K562 (cell line): ENCODE measurements around the gene PRM2. TPM values are rescaled to one million over a fixed set of nuclear protein-coding genes. Genes with fewer than 3 reads are reported as not detected.
A peak's percentile ranks its signal among the peaks of the same experiment; 100 is the strongest.

Experiments
- ASH1L ChIP-seq: fragments of 450-650 bp; IDR thresholded peaks from 2 replicates; pipeline ENCODE4 v1.6.1; 2018; ENCODE audit warnings: borderline replicate concordance, mild to moderate bottlenecking, low read depth; ENCODE audit not compliant: partially characterized antibody
- CCAR2 ChIP-seq: fragments of 200-400 bp; formaldehyde crosslinking; IDR thresholded peaks from 2 replicates; pipeline ENCODE4 v1.6.1; 2017; ENCODE audit warnings: mild to moderate bottlenecking, low read depth, low read length
- EP300 ChIP-seq: IDR thresholded peaks from 2 replicates; pipeline ENCODE4 v1.6.1; 2012; ENCODE audit warnings: low read length, improper control_type of control experiment
- FOSL1 ChIP-seq: fragments of 200-800 bp; sonication (Bioruptor generic); conservative IDR thresholded peaks from 2 replicates; pipeline ENCODE4 v1.6.1; 2016; ENCODE audit warnings: missing genetic modification characterization, missing compliant biosample characterization
- HLTF ChIP-seq: fragments of 450-650 bp; IDR thresholded peaks from 2 replicates; pipeline ENCODE4 v1.6.1; 2016
- HMGN3 ChIP-seq: IDR thresholded peaks from 2 replicates; pipeline ENCODE4 v1.6.1; 2011; ENCODE audit warnings: borderline replicate concordance, low read depth, mild to moderate bottlenecking, mixed read lengths, low read length; ENCODE audit not compliant: insufficient read length; ENCODE audit errors: extremely low read depth
- HNRNPL ChIP-seq: fragments of 200-400 bp; formaldehyde crosslinking; IDR thresholded peaks from 2 replicates; pipeline ENCODE4 v1.6.1; 2017; ENCODE audit warnings: low read depth, mild to moderate bottlenecking, low read length
- MIER1 ChIP-seq: fragments of 450-650 bp; IDR thresholded peaks from 2 replicates; pipeline ENCODE4 v1.6.1; 2016; ENCODE audit warnings: antibody characterized with exemption, mild to moderate bottlenecking, low read depth
- MTA2 ChIP-seq: fragments of 450-650 bp; IDR thresholded peaks from 2 replicates; pipeline ENCODE4 v1.6.1; 2016; ENCODE audit warnings: low read depth
- RHOXF2B ChIP-seq: fragments of 250-450 bp; sonication (Bioruptor Pico); conservative IDR thresholded peaks from 2 replicates; pipeline ENCODE4 v1.5.1; 2021
- SPI1 ChIP-seq: IDR thresholded peaks from 2 replicates; pipeline ENCODE4 v1.6.1; 2011; ENCODE audit warnings: low read depth, low read length, control low read depth, borderline replicate concordance
- SUPT5H ChIP-seq: fragments of 450-650 bp; IDR thresholded peaks from 2 replicates; pipeline ENCODE4 v1.6.1; 2016
- ZBTB5 ChIP-seq: fragments of 450-650 bp; IDR thresholded peaks from 2 replicates; pipeline ENCODE4 v1.6.1; 2017; ENCODE audit warnings: antibody characterized with exemption
- ZC3H4 ChIP-seq: sonication (generic); formaldehyde crosslinking; IDR thresholded peaks from 2 replicates; pipeline ENCODE4 v1.9.0; 2021; ENCODE audit warnings: missing genetic modification reagents, borderline replicate concordance
- ZKSCAN3 ChIP-seq: fragments of 250-450 bp; sonication (Bioruptor Pico); IDR thresholded peaks from 2 replicates; pipeline ENCODE4 v1.4.0; 2020
- ZMIZ1 ChIP-seq, 2 experiments: fragments of 150-350 bp in 1 of 2; IDR thresholded peaks; 2 replicates each; pipeline ENCODE4 v1.6.1; 2012 to 2016; ENCODE audit warnings: low read depth in 2 of 2, low read length in 2 of 2, mild to moderate bottlenecking in 1 of 2, moderate library complexity in 1 of 2
- ZNF121 ChIP-seq: sonication (generic); formaldehyde crosslinking; conservative IDR thresholded peaks from 2 replicates; pipeline ENCODE4 v1.8.0; 2022; ENCODE audit warnings: missing genetic modification reagents
- ZNF277 ChIP-seq: fragments of 250-450 bp; sonication (Bioruptor Pico); IDR thresholded peaks from 2 replicates; pipeline ENCODE4 v1.8.0; 2022; ENCODE audit warnings: inconsistent platforms, mild to moderate bottlenecking, moderate library complexity, borderline replicate concordance
- ZNF436 ChIP-seq: fragments of 250-450, 450-650 bp; sonication (Bioruptor Pico); formaldehyde crosslinking; IDR thresholded peaks from 2 replicates; pipeline ENCODE4 v1.7.0; 2020; ENCODE audit warnings: mild to moderate bottlenecking
- ZNF740 ChIP-seq, 3 experiments: fragments of 200-800 bp in 1 of 3; sonication (Bioruptor generic) in 1 of 3; sonication (generic) in 1 of 3; formaldehyde crosslinking in 1 of 3; IDR thresholded peaks; 2 replicates each; pipeline versions ENCODE4 v1.6.1 to v1.8.0; 2016 to 2022; ENCODE audit warnings: mild to moderate bottlenecking in 2 of 3, missing compliant biosample characterization in 2 of 3, missing genetic modification characterization in 2 of 3, missing genetic modification reagents in 1 of 3
- ZNF79 ChIP-seq: fragments of 250-450 bp; sonication (Bioruptor Pico); IDR thresholded peaks from 2 replicates; pipeline ENCODE4 v1.4.0; 2020; ENCODE audit warnings: low read depth, mild to moderate bottlenecking, moderate library complexity
- polyA plus RNA-seq, 8 experiments: library from polyadenylated mRNA; depleted of rRNA in 4 of 8; stranded (reverse) in 5 of 8; unstranded in 3 of 8; fragments of >200 nt; fragmentation: Nextera tagmentation in 2 of 8; fragmentation: Illumina TruSeq in 1 of 8; extraction: Ambion mirVana in 2 of 8; extraction: Trizol in 1 of 8; gene quantifications; 2 replicates each; pipeline versions ENCODE4 v1.2.1 to v1.2.3, GENCODE V29; 2011 to 2014; ENCODE audit warnings: inconsistent platforms in 1 of 8, missing spikeins in 1 of 8
- total RNA-seq, 7 experiments: library from RNA; depleted of rRNA in 6 of 7; stranded (reverse); fragments of >200 nt in 6 of 7; fragmentation: Illumina TruSeq in 2 of 7; extraction: Trizol in 2 of 7; gene quantifications; 2 replicates each; pipeline versions ENCODE4 v1.2.1 to v1.2.3, GENCODE V29; 2011 to 2021; ENCODE audit warnings: low replicate concordance in 1 of 7

PRM2 gene
- total and polyA plus RNA-seq, 9 of the 15 experiments (the other 6 are each of a cell fraction or from before 2014, with no cell fraction given): not detected

- TF ChIP-seq ZMIZ1 (IDR thresholded peaks at IDR 0.05; ENCODE audit: low read depth in 2 of 2, low read length in 2 of 2) (peak in 1 of 2 experiments; percentile 18; a peak in 1 of 4 replicates), FOSL1 (no peak), ZNF277 (no peak), HMGN3 (peak; percentile 38), ZNF121 (CRISPR knock-in tag) (no peak), ZNF79 (CRISPR knock-in tag) (no peak), SPI1 (no peak), RHOXF2B (CRISPR knock-in tag) (no peak), ZBTB5 (no peak), ZNF436 (CRISPR knock-in tag) (no peak), HLTF (no peak), EP300 (no peak), CCAR2 (no peak), MTA2 (peak; percentile 68), ZNF740 (CRISPR knock-in tag; IDR thresholded peaks at IDR 0.05) (0 out of 2 replicates have a peak, but pooled peaks have one; percentile 25), ZNF740 (tag; IDR thresholded peaks at IDR 0.05) (no peak), ZKSCAN3 (no peak), ZC3H4 (no peak), SUPT5H (no peak), HNRNPL (no peak), MIER1 (no peak), ASH1L (no peak)
Observed at GRCh38 chr16:11297492-11298142, 21.3 kb upstream of the PRM2 start (continued).
